Mesenchymal stem cell (in vitro differentiated cells and primary cell): ENCODE measurements around the gene KNSTRN.

ENCODE experiments used
- DNase-seq: peaks from one replicate; pipeline ENCODE4 v3.0.0-alpha.2; 2013
- H2AFZ ChIP-seq: one replicate; pipeline ENCODE4 v1.6.1; 2013; ENCODE audit warnings: low read depth, mild to moderate bottlenecking, control low read depth, inconsistent platforms, low read length, moderate library complexity
- H2AK5ac ChIP-seq: 2 replicates; pipeline ENCODE4 v1.6.1; 2013; ENCODE audit warnings: low read length, moderate library complexity, mild to moderate bottlenecking, inconsistent platforms; ENCODE audit not compliant: severe bottlenecking
- H2BK120ac ChIP-seq: one replicate; pipeline ENCODE4 v1.6.1; 2013; ENCODE audit warnings: low read depth, mild to moderate bottlenecking, inconsistent platforms, low read length, moderate library complexity
- H2BK12ac ChIP-seq, 2 experiments: one replicate each; pipeline ENCODE4 v1.6.1; 2013; ENCODE audit warnings: inconsistent platforms in 2 of 2, low read length in 2 of 2, mild to moderate bottlenecking in 2 of 2, moderate library complexity in 2 of 2, control low read depth in 1 of 2
- H2BK15ac ChIP-seq: one replicate; pipeline ENCODE4 v1.6.1; 2013; ENCODE audit warnings: mild to moderate bottlenecking, low read depth, inconsistent platforms; ENCODE audit not compliant: poor library complexity, severe bottlenecking
- H2BK5ac ChIP-seq: 2 replicates; pipeline ENCODE4 v1.6.1; 2013; ENCODE audit warnings: low read depth, mild to moderate bottlenecking, low read length, control low read depth, inconsistent platforms; ENCODE audit not compliant: poor library complexity, severe bottlenecking
- H3K14ac ChIP-seq, 2 experiments: one replicate each; pipeline ENCODE4 v1.6.1; 2013; ENCODE audit warnings: inconsistent platforms in 2 of 2, low read length in 2 of 2, control low read depth in 1 of 2, mild to moderate bottlenecking in 1 of 2, moderate library complexity in 1 of 2
- H3K18ac ChIP-seq, 2 experiments: one replicate each; pipeline ENCODE4 v1.6.1; 2013; ENCODE audit warnings: inconsistent platforms in 2 of 2, low read length in 2 of 2, control low read depth in 1 of 2, low read depth in 1 of 2, mild to moderate bottlenecking in 1 of 2
- H3K23ac ChIP-seq, 2 experiments: one replicate each; pipeline ENCODE4 v1.6.1; 2013; ENCODE audit warnings: inconsistent platforms in 2 of 2, low read length in 2 of 2, mild to moderate bottlenecking in 2 of 2, moderate library complexity in 2 of 2, control low read depth in 1 of 2
- H3K27ac ChIP-seq: 2 replicates; pipeline ENCODE4 v1.5.1; 2013; ENCODE audit warnings: mild to moderate bottlenecking, moderate library complexity, low read length, control low read depth, inconsistent platforms; ENCODE audit not compliant: poor library complexity, severe bottlenecking
- H3K27me3 ChIP-seq, 2 experiments: 2 replicates each; pipeline versions ENCODE4 v1.6.1 to v1.7.0; 2013; ENCODE audit warnings: low read length in 2 of 2, mild to moderate bottlenecking in 2 of 2, moderate library complexity in 2 of 2, control low read depth in 1 of 2, inconsistent platforms in 1 of 2; ENCODE audit not compliant: control insufficient read depth in 1 of 2, insufficient read depth in 1 of 2
- H3K36me3 ChIP-seq, 2 experiments: 2 replicates each; pipeline versions ENCODE4 v1.6.1 to v1.7.0; 2013; ENCODE audit warnings: low read length in 2 of 2, control low read depth in 1 of 2, inconsistent platforms in 1 of 2, low read depth in 1 of 2, mild to moderate bottlenecking in 1 of 2; ENCODE audit not compliant: insufficient read depth in 2 of 2, control insufficient read depth in 1 of 2
- H3K4ac ChIP-seq, 2 experiments: one replicate each; pipeline ENCODE4 v1.6.1; 2013; ENCODE audit warnings: inconsistent platforms in 2 of 2, low read length in 2 of 2, mild to moderate bottlenecking in 2 of 2, moderate library complexity in 2 of 2, control low read depth in 1 of 2, low read depth in 1 of 2
- H3K4me1 ChIP-seq: 2 replicates; pipeline ENCODE4 v1.6.1; 2013; ENCODE audit warnings: low read depth, low read length, control low read depth; ENCODE audit not compliant: control insufficient read depth, insufficient read depth
- H3K4me2 ChIP-seq: 2 replicates; pipeline ENCODE4 v1.6.1; 2013; ENCODE audit warnings: low read length, mild to moderate bottlenecking, inconsistent platforms; ENCODE audit not compliant: poor library complexity, severe bottlenecking
- H3K4me3 ChIP-seq, 2 experiments: 2 replicates each; pipeline versions ENCODE4 v1.5.1 to v1.7.0; 2013; ENCODE audit warnings: low read length in 2 of 2, mild to moderate bottlenecking in 2 of 2, control low read depth in 1 of 2, low read depth in 1 of 2; ENCODE audit not compliant: insufficient read depth in 1 of 2
- H3K79me1 ChIP-seq: replicated peaks from 2 replicates; pipeline ENCODE4 v1.6.1; 2013; ENCODE audit warnings: mild to moderate bottlenecking, control low read depth, low read length, inconsistent platforms; ENCODE audit not compliant: poor library complexity, severe bottlenecking
- H3K9ac ChIP-seq: 2 replicates; pipeline ENCODE4 v1.7.0; 2013; ENCODE audit warnings: mild to moderate bottlenecking, low read length, moderate library complexity
- H3K9me3 ChIP-seq: 2 replicates; pipeline ENCODE4 v1.7.0; 2013; ENCODE audit warnings: mild to moderate bottlenecking, low read length; ENCODE audit not compliant: control insufficient read depth
- H4K8ac ChIP-seq: one replicate; pipeline ENCODE4 v1.6.1; 2013; ENCODE audit warnings: inconsistent platforms, mild to moderate bottlenecking, low read length, moderate library complexity
- H4K91ac ChIP-seq: one replicate; pipeline ENCODE4 v1.6.1; 2013; ENCODE audit warnings: mild to moderate bottlenecking, low read length, inconsistent platforms
- WGBS: methylation state at CpG from one replicate; pipeline ENCODE4 v1.1.7; 2013; ENCODE audit warnings: mixed read lengths; 5-methylcytosine and 5-hydroxymethylcytosine counted together

The KNSTRN gene

DNA sequence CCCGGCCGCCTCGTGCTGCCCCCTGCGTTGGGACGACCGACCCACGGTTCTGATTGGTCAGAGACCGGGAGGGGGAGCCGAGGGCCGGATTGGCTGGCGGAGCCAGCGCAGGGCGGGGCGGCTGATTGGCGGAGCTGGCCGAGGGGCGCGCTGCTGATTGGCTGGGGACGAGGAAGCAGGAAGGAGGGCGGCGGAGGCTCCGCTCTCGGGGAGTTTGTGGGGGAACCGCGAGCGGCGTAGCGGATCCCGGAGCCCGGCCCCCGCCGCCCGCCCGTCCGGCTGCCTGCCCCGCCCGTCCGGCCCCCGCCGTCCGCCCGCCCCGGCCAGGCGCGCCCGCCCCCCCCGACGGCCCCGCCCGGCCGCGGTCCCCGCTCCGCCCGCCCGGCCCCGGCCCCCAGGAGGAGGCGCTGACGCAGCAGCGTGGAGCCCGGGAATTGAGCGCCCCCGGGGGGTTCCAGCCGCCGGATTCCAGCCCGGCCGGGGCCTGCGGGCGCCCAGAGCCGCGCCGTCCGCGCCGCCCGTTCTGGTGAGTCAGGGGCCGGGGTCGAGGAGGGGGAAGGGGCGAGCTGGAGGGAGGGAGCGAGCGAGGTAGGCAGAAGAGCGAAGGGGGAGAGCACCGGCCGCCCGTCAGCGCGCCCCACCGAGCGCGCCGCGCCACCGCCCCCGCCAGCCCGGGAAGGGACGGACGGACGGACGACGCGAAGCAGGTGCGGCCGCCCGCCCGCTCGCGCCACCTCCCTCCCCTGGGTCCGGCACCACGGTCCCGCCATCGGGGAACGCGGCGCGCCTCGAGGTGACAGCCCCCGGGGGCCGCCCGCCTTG, 58.4 kb downstream of the KNSTRN start, which contains the start of gene BAHD1:
Gene BAHD1 (plus strand): TSS at position 211 of the 822 bp plus-strand sequence. CDS start 17,512 bp downstream, outside the sequence.
- H3K4me2 ChIP-seq: peak within 1 kb of the TSS; percentile 100
- peak within 1 kb of the TSS; percentile 51 to 92 for H2BK12ac ChIP-seq
- peak within 1 kb of the TSS; percentile 74 for H2BK120ac ChIP-seq
- peak within 1 kb of the TSS; percentile 79 for H4K8ac ChIP-seq
- H3K23ac ChIP-seq: peak within 1 kb of the TSS in 1 of 2 experiments; percentile 95
- no peaks in the 10 kb centered on the region for H3K9me3 ChIP-seq
- peak within 1 kb of the TSS; percentile 83 for H3K9ac ChIP-seq
- no peak within 1 kb of the TSS for H2AK5ac ChIP-seq
- peak within 1 kb of the TSS; percentile 99 for H2BK15ac ChIP-seq
- H3K27ac ChIP-seq: peak within 1 kb of the TSS; percentile 5
- peaks cover 10% of the 10 kb centered on the region for H3K79me1 ChIP-seq
- H3K4me1 ChIP-seq: peaks cover 32% of the 10 kb centered on the region
- H3K18ac ChIP-seq: peak within 1 kb of the TSS; percentile 81 to 82
- H3K36me3 ChIP-seq: peaks cover 0 to 3% of the 10 kb centered on the region in 2 experiments
- peak within 1 kb of the TSS; percentile 52 for H4K91ac ChIP-seq
- H3K14ac ChIP-seq: peak within 1 kb of the TSS; percentile 18 to 79
- peak within 1 kb of the TSS; percentile 62 to 84 for H3K4ac ChIP-seq
- H3K27me3 ChIP-seq: peaks cover 31 to 43% of the 10 kb centered on the region in 2 experiments
- peak within 1 kb of the TSS; percentile 90 to 94 for H3K4me3 ChIP-seq
- H2BK5ac ChIP-seq: no peak within 1 kb of the TSS
- H2AFZ ChIP-seq: peak within 1 kb of the TSS; percentile 43
- 0% methylated on average over 23 of the region's 119 CpGs for WGBS
- peak; percentile 95 for DNase-seq

GRCh38 chr15:40441565-40442531, 59.3 kb downstream of the KNSTRN start:
- Histone ChIP-seq H3K4me1 (peaks cover 26% of the 10 kb centered on the region), H2AK5ac (no peak overlapping the region), H3K27ac (no peak overlapping the region), H4K8ac (no peak overlapping the region), H3K4me2 (peak overlapping the region; percentile 97), H3K79me1 (peaks cover 13% of the 10 kb centered on the region), H3K23ac (peak overlapping the region in 1 of 2 experiments; percentile 95), H4K91ac (no peak overlapping the region), H3K14ac (peak overlapping the region in 1 of 2 experiments; percentile 53), H3K27me3 (peaks cover 23 to 34% of the 10 kb centered on the region in 2 experiments), H3K4me3 (peak overlapping the region; percentile 79 to 94), H2BK5ac (no peak overlapping the region), H2BK120ac (peak overlapping the region; percentile 74), H2AFZ (peak overlapping the region; percentile 32), H3K9ac (peak overlapping the region; percentile 78), H3K9me3 (no peaks in the 10 kb centered on the region), H3K36me3 (peaks cover 0 to 3% of the 10 kb centered on the region in 2 experiments), H2BK15ac (peak overlapping the region; percentile 99), H3K4ac (peak overlapping the region in 1 of 2 experiments; percentile 84), H3K18ac (peak overlapping the region; percentile 77 to 81), H2BK12ac (peak overlapping the region in 1 of 2 experiments; percentile 73)
- WGBS: under 1% methylated on average over 67 of the region's 119 CpGs
- DNase-seq: no peak

DNA sequence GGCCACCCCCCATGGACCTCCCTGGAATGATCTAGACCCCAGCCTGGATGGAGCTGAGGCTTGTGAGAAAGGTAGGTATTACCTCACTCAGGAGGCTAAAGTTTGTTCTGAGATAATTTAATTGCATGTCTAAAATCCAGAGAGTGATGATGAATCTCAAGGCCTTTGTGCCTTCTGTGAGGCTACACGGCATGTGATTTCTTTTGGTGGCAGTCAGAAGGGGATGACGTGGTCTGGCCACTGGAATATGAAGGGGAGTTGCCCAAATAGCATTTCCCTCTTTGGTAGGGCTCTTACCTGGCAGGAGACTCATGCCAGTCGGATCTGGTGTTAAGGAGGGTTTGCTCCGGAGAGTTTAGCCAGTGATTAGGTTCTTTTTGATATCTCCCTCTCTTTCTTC, 60.7 kb downstream of the KNSTRN start:
- no peak overlapping the region for H4K91ac ChIP-seq
- peaks cover 16% of the 10 kb centered on the region for H3K79me1 ChIP-seq
- H2BK120ac ChIP-seq: no peak overlapping the region
- peaks cover 0 to 3% of the 10 kb centered on the region in 2 experiments for H3K36me3 ChIP-seq
- peak overlapping the region in 1 of 2 experiments; percentile 67 for H3K23ac ChIP-seq
- H2AFZ ChIP-seq: no peak overlapping the region
- no peak overlapping the region for H3K4me2 ChIP-seq
- H4K8ac ChIP-seq: no peak overlapping the region
- H3K4me1 ChIP-seq: peaks cover 20% of the 10 kb centered on the region
- no peak overlapping the region for H2BK15ac ChIP-seq
- H2AK5ac ChIP-seq: no peak overlapping the region
- H2BK5ac ChIP-seq: no peak overlapping the region
- no peaks in the 10 kb centered on the region for H3K9me3 ChIP-seq
- H3K27me3 ChIP-seq: peaks cover 9 to 20% of the 10 kb centered on the region in 2 experiments
- no peak overlapping the region for H3K14ac ChIP-seq
- no peak overlapping the region for H3K4me3 ChIP-seq
- H3K9ac ChIP-seq: peak overlapping the region; percentile 78
- DNase-seq: no peak
- H2BK12ac ChIP-seq: no peak overlapping the region
- no peak overlapping the region for H3K18ac ChIP-seq
- H3K4ac ChIP-seq: no peak overlapping the region
- no peak overlapping the region for H3K27ac ChIP-seq
- WGBS: 67% methylated on average over 4 of the region's 4 CpGs
